GM18517 (cell line): ENCODE results near the gene DUSP11.
"Not testable (repeated sequence)": the region's sequence is repeated elsewhere in the genome, so short reads cannot be mapped to it uniquely, and the experiment has no call there.

Experiments used
- ATAC-seq: cut with Tn5 transposase; IDR thresholded peaks from one replicate; pipeline ENCODE4 v1.9.1; 2021; ENCODE audit warnings: mild to moderate bottlenecking, moderate library complexity; ENCODE audit not compliant: unreplicated experiment

The DUSP11 gene

DNA sequence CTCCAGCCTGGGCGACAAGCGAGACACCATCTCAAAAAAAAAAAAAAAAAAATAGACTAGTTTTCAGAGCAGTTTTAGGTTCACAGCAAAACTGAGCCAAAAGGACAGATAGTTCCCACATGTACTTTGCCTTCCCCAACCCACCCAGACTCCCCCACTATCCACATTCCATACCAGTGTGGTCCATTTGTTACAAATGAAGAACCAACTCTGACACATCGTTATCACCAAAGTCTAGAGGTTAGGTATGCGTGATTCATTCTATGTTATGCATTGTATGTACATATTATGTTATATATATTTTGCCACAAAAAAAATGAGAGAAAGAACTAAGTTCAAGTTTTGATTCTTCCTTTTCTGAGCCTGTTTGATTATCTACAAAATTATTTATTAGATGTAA, 3.5 kb downstream of the DUSP11 start:
- no peak for ATAC-seq

DNA sequence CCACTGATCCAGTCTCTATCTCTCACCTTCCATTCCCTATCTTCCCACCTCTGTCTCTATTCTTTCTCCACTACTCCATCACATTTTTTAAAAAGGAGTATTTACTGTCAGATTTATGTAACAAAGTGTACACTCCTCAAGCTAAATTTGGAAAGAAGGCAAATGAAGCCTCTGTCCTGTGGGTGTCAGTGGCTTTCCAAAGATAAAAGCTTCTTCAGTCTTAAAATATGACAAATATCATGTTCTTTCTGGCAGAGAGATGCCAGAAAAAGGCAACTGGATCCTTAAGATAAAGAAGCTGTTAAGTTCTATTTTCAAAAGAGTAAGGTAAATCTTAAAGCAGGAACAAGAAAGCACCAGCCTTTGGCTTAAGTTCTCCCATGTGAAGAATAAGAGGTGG, 7.1 kb downstream of the DUSP11 start:
- ATAC-seq: no peak

DNA sequence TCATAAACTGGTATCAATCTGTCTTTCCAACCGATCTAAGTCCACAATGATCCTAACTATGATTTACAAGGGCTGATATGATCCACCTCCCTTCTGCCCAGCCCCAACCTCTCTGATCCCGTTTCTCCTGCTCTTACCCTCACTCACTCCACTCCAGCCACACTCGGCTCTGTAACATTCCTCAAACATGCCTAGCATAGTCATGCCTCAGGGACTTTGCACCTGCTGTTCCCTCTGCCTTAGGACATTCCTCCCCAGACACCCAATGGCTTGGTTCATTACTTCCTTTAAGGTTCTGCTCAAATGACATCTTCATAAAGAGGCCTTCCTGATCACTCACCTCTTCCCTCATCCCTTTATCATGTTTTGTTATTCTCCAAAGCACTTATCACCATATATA, 9.2 kb downstream of the DUSP11 start:
- no peak for ATAC-seq

- no peak for ATAC-seq
Measured at GRCh38 chr2:73766994-73767393, 12.9 kb downstream of the DUSP11 start.

DNA sequence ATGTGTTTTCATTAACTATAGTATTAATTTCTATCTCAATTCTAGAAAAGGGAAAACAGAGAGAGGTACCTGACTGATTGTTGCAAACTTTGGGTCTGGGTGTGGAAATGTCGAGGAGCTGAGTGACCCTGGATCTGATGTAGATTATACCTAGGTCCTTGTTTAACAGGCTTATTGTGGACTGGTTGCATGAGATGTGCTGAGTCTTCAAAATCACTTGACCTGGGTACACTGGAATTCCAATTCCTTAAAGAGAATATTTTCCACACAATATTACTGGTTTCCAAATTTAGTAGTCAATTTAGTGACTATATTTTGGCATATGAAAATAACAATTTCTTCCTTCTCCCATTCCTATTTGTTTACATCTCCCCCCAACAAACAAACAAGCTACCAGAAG, 13.6 kb downstream of the DUSP11 start:
- ATAC-seq: no peak

DNA sequence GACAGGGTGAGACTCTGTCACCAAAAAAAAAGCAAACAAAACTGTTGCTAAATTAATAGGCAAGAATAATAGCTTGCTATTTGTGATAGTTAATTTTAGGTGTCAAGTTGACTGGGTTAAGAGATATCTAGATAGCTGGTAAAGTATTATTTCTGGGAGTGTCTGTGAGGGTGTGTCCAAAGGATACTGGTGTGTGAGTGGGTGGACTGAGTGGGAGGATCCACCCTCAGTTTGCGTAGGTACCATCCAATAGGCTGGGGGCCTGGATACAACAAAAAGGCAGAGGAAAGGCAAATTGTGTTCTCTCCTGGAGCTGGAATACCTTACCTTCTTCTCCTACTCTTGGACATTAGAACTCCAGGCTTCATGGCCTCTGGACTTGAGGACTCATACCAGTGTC, 15.0 kb downstream of the DUSP11 start:
- no peak for ATAC-seq

GRCh38 chr2:73762571-73762970, 17.3 kb downstream of the DUSP11 start:
- no peak for ATAC-seq

- ATAC-seq: no peak
Measured at GRCh38 chr2:73759904-73760303, 20.0 kb downstream of the DUSP11 start.

- no peak for ATAC-seq
Measured at GRCh38 chr2:73759285-73759764, 20.6 kb downstream of the DUSP11 start.

DNA sequence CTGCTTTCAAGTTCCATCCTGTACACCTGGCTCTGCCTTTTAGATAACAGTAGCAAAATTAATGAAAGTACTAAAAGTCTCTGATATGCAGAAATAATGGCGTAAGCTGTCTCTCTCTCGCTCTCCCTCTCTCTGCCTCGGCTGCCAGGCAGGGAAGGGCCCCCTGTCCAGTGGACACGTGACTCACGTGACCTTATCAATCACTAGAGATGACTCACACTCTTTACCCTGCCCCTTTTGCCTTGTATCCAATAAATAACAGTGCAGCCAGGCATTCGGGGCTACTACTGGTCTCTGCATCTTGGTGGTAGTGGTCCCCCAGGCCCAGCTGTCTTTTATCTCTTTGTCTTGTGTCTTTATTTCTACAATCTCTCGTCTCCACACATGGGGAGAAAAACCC, 25.6 kb downstream of the DUSP11 start:
- not testable (repeated sequence) for ATAC-seq

DNA sequence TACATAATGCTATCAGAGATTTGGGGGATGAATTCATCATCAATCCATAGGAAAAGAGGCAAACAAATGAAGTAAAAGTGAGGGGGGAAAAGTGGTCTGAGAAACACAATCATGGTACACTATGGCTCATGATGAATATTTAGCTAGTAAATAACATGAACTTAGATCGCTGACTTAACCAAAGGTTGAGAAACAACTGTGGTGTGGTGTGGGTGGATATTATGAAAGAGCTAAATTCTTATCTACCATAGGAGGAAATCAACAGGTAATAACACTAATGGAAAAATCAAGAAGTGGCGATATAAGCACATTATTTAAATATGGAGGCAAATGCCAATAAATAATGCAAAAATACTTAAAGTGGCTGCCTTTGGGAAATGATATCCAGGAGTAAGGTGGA, 30.6 kb downstream of the DUSP11 start:
- ATAC-seq: no peak

- no peak for ATAC-seq
Measured at GRCh38 chr2:73746877-73747208, 33.1 kb downstream of the DUSP11 start.

GRCh38 chr2:73746015-73746876, 33.7 kb downstream of the DUSP11 start:
- no peak for ATAC-seq

GRCh38 chr2:73740767-73741166, 39.1 kb downstream of the DUSP11 start:
- no peak for ATAC-seq

DNA sequence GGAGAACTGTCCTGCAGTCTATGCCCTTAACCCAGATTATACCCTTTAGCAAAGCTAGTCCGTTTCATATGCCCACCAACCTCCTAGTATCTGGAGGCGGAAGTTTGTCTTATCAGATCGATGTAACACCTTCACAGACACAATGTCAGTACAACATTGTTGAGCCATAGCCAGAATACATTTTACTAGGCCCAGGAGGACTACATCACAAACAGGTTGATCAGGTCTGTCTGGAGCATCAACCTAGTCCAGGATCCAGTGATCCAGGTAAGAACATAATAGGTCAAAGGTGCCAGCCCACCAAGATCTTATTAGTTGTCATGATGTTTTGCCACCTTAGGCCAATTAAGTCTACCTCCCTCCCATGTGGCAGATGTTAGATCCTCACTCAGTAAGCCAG, 40.8 kb downstream of the DUSP11 start:
- ATAC-seq: no peak

DNA sequence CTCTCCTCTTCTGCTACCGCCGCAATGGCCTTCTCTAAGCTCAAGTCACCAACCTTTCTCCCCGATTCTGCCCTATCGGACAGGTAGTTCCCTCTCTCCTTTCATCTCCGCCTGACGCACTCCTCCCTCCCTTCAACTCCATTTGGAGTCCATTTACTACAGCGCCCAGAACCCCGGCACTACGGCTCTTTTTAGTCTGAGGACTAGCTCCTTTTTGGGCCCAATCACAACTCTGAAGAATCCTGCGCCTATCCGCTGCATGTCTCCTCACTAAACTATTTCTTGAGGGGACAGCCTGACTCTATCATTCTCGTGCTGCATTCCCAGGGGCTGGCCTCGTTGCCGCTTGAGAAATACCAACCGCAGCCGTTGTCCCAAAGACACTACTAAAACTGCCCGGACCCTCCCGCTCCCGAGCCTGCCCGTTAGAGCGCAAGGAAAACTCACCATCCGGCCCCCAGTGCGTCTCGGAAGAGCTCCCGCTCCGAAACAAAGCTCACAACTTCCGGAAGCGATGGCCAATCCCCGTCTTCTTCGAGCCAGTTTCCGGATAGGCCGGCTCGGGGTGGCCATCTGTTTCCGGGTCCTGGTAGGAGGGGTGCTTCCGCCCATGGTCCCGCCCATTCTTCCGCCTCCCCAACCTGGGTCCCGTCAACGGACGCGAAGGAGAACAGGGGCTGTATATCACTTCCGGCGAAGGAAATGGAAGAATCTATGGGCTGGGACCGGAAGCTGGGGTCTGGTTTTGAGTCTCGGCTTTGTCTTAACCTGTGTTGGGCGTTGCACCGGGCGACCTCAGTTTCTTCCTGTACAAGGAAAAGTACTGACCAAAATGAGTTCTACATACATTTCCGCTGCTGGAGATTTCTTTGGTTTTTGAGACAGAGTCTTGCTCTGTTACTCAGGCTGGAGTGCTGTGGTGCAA, 42.8 kb downstream of the DUSP11 start, which contains the start of gene TPRKB:
TSS of gene TPRKB (minus strand) at position 491 of the 925 bp plus-strand sequence. CDS start 2,776 bp downstream, outside the sequence.
- ATAC-seq: peak; percentile 89

- peak; percentile 1 for ATAC-seq
Measured at GRCh38 chr2:73736378-73736777, 43.5 kb downstream of the DUSP11 start.

DNA sequence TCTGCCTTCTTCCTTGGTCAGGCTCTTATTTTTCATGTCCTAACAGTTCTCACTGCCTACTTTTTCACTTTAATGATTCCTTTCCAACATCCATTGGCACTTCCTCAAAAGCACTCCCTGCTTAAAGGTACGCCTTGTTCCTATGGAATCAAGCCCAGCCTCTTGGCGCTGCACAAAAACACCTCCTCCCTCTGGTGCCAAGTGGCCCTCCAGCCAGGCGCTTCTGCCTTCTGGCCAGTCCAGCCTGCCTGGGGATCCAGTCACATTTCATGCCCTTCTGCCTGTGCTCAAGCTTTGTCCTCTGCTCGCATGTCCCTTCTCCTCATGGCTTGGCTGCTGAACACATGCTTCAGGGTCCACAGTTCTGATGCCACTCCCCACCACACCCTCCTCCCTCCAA, 49.1 kb downstream of the DUSP11 start:
- no peak for ATAC-seq

GRCh38 chr2:73728711-73729110, 51.2 kb downstream of the DUSP11 start:
- no peak for ATAC-seq

DNA sequence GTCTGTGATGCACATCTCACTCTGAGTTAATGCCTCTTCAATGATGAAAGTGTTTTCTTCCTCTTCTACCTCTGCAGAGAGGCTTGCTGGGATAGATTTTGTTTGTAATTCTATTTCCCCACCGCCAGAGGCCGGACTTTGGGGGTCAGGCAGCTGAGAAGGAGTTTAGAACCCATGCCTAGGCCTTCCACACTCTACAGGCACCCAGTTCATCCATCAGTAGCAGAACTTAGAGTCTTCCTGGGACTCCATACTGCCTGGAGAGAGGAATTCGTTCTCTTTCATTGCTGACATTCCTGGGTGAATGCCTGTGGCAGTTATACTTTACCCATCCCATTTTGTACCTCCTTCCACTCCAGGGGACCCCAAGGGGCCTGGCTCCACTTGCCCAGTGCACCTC, 51.9 kb downstream of the DUSP11 start:
- no peak for ATAC-seq

DNA sequence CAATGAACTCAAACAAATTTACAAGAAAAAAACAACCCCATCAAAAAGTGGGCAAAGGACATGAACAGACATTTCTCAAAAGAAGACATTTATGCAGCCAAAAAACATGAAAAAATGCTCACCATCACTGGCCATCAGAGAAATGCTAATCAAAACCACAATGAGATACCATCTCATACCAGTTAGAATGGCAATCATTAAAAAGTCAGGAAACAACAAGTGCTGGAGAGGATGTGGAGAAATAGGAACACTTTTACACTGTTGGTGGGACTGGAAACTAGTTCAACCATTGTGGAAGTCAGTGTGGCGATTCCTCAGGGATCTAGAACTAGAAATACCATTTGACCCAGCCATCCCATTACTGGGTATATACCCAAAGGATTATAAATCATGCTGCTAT, 53.2 kb downstream of the DUSP11 start:
- not testable (repeated sequence) for ATAC-seq
